ENCODE measurements around the gene PWP2.

PWP2 gene

GRCh38 chr21:44084496-44085241 lies 22.5 kb upstream of the PWP2 start:
- ChIA-PET POLR2A (interaction anchor here (0.7 kb wide), 1 partner anchor 1697 kb away, joined by 4 read pairs; no protein-coding TSS in a partner anchor), CTCF (interaction anchor here (1.6 to 2.0 kb wide), 2 partner anchors 8 to 13 kb away, joined by 3 to 5 read pairs; no protein-coding TSS in a partner anchor)
- H3K36me3 ChIP-seq (ENCODE audit: control insufficient read depth in 2 of 2, insufficient read depth in 1 of 2, low read length in 2 of 2), result peaks cover 24 to 95% of the 10 kb centered on the region in 2 experiments
- no peaks in the 10 kb centered on the region for H3K9me3 ChIP-seq (ENCODE audit: control insufficient read depth, insufficient read depth, low read depth, low read length)
- no peaks in the 10 kb centered on the region for H3K4me1 ChIP-seq (ENCODE audit: control insufficient read depth, insufficient read depth, low read length)
- TF ChIP-seq KLF1 (tag by site-specific recombination; IDR thresholded peaks at IDR 0.05) (no peak), ZNF266 (tag by site-specific recombination; IDR thresholded peaks at IDR 0.05; ENCODE audit: low read depth) (no peak), BCL6B (tag by site-specific recombination; IDR thresholded peaks at IDR 0.05) (no peak), ZSCAN4 (tag by site-specific recombination; IDR thresholded peaks at IDR 0.05) (no peak), ZNF561 (tag by site-specific recombination; IDR thresholded peaks at IDR 0.05; ENCODE audit: borderline replicate concordance) (no peak), ZNF350 (tag by site-specific recombination; IDR thresholded peaks at IDR 0.05) (no peak), ZNF394 (tag by site-specific recombination; IDR thresholded peaks at IDR 0.05; ENCODE audit: borderline replicate concordance) (no peak), ZNF19 (tag by site-specific recombination; IDR thresholded peaks at IDR 0.05; ENCODE audit: low read depth) (no peak), MZF1 (tag by site-specific recombination; IDR thresholded peaks at IDR 0.05; ENCODE audit: borderline replicate concordance) (no peak), ZNF132 (tag by site-specific recombination; IDR thresholded peaks at IDR 0.05; ENCODE audit: borderline replicate concordance) (no peak), OSR2 (tag by site-specific recombination; IDR thresholded peaks at IDR 0.05) (no peak), ZNF501 (tag by site-specific recombination; IDR thresholded peaks at IDR 0.05) (no peak), ZNF792 (tag by site-specific recombination; IDR thresholded peaks at IDR 0.05) (no peak), SP3 (tag by site-specific recombination; IDR thresholded peaks at IDR 0.05) (no peak), ZNF248 (tag by site-specific recombination; IDR thresholded peaks at IDR 0.05) (no peak), ZNF341 (tag by site-specific recombination; IDR thresholded peaks at IDR 0.05; ENCODE audit: low read depth) (no peak), ZBTB17 (tag by site-specific recombination; IDR thresholded peaks at IDR 0.05) (no peak), SCRT2 (tag by site-specific recombination; IDR thresholded peaks at IDR 0.05) (no peak), ZNF174 (tag by site-specific recombination; IDR thresholded peaks at IDR 0.05) (no peak), ZNF555 (tag by site-specific recombination; conservative IDR thresholded peaks at IDR 0.05) (no peak)
- no peak overlapping the region for H3K27ac ChIP-seq (ENCODE audit: extremely low read depth, low read depth, low read length)
- no peak overlapping the region for H3K4me3 ChIP-seq (ENCODE audit: low read depth, low read length)

GRCh38 chr21:44085491-44086321 lies 21.5 kb upstream of the PWP2 start:
- Histone ChIP-seq H3K9me3 (ENCODE audit: control insufficient read depth, insufficient read depth, low read depth, low read length) (no peaks in the 10 kb centered on the region), H3K4me3 (ENCODE audit: low read depth, low read length) (no peak overlapping the region), H3K36me3 (ENCODE audit: control insufficient read depth in 2 of 2, insufficient read depth in 1 of 2, low read length in 2 of 2) (peaks cover 15 to 96% of the 10 kb centered on the region in 2 experiments), H3K4me1 (ENCODE audit: control insufficient read depth, insufficient read depth, low read length) (no peaks in the 10 kb centered on the region), H3K27ac (ENCODE audit: extremely low read depth, low read depth, low read length) (no peak overlapping the region)
- CTCF ChIA-PET, result interaction anchor here (0.7 to 1.6 kb wide), 3 partner anchors 12 to 110 kb away, joined by 3 to 6 read pairs (median 3); no protein-coding TSS in a partner anchor
- POLR2A ChIA-PET, result no interaction called here
- no peak for TF ChIP-seq SALL2 (tag by site-specific recombination; IDR thresholded peaks at IDR 0.05; ENCODE audit: borderline replicate concordance)
- TF ChIP-seq ZNF585B (tag by site-specific recombination; IDR thresholded peaks at IDR 0.05), result no peak
- no peak for TF ChIP-seq ZNF530 (tag by site-specific recombination; IDR thresholded peaks at IDR 0.05; ENCODE audit: low read depth)
- no peak for TF ChIP-seq PRDM6 (tag by site-specific recombination; IDR thresholded peaks at IDR 0.05)
- TF ChIP-seq ZNF670 (tag by site-specific recombination; IDR thresholded peaks at IDR 0.05; ENCODE audit: low read depth), result no peak
- no peak for TF ChIP-seq YY1 (tag by site-specific recombination; IDR thresholded peaks at IDR 0.05)
- TF ChIP-seq KLF10 (tag by site-specific recombination; IDR thresholded peaks at IDR 0.05), result no peak
- TF ChIP-seq ZNF26 (tag by site-specific recombination; IDR thresholded peaks at IDR 0.05), result no peak
- no peak for TF ChIP-seq TRIM28 (IDR thresholded peaks at IDR 0.05; ENCODE audit: borderline replicate concordance, low read length)

Data from HEK293 (cell line).